K562 (cell line): ENCODE data around the gene DCLK3.

Experiments
- BMI1 ChIP-seq: fragments of 150-350 bp; IDR thresholded peaks from 2 replicates; pipeline ENCODE4 v1.6.1; 2014; ENCODE audit warnings: low read length
- EGR1 ChIP-seq: fragments of 450-650 bp; conservative IDR thresholded peaks from 2 replicates; pipeline ENCODE4 v1.6.1; 2017; ENCODE audit warnings: mild to moderate bottlenecking
- ELF1 ChIP-seq: fragments of 200-800 bp; sonication (Bioruptor generic); IDR thresholded peaks from 2 replicates; pipeline ENCODE4 v1.6.1; 2016; ENCODE audit warnings: missing genetic modification characterization, missing compliant biosample characterization
- NFE2L1 ChIP-seq: fragments of 450-650 bp; IDR thresholded peaks from 2 replicates; pipeline ENCODE4 v1.6.1; 2016; ENCODE audit warnings: missing genetic modification characterization, low read depth, mild to moderate bottlenecking, missing compliant biosample characterization, moderate library complexity, borderline replicate concordance
- POU5F1 ChIP-seq: fragments of 150-350 bp; IDR thresholded peaks from 2 replicates; pipeline ENCODE4 v1.6.1; 2014; ENCODE audit warnings: borderline replicate concordance, low read length, low read depth, mild to moderate bottlenecking; ENCODE audit not compliant: partially characterized antibody
- RAD21 ChIP-seq, 2 experiments: fragments of 250-450 bp in 1 of 2; fragments of 450-650 bp in 1 of 2; sonication (Bioruptor Pico) in 1 of 2; formaldehyde crosslinking in 1 of 2; IDR thresholded peaks in 1 of 2; conservative IDR thresholded peaks in 1 of 2; 2 replicates each; pipeline versions ENCODE4 v1.4.0 to v1.8.0; 2020 to 2022; ENCODE audit warnings: mild to moderate bottlenecking in 2 of 2, moderate library complexity in 1 of 2
- RFX5 ChIP-seq: IDR thresholded peaks from 2 replicates; pipeline ENCODE4 v1.6.1; 2011; ENCODE audit warnings: low read depth, mild to moderate bottlenecking, improper control_type of control experiment, low read length
- SAFB2 ChIP-seq: fragments of 200-400 bp; formaldehyde crosslinking; IDR thresholded peaks from 2 replicates; pipeline ENCODE4 v1.6.1; 2018; ENCODE audit warnings: borderline replicate concordance, low read length, low read depth, moderate library complexity; ENCODE audit not compliant: severe bottlenecking
- ZNF274 ChIP-seq: IDR thresholded peaks from 2 replicates; pipeline ENCODE4 v1.6.1; 2011; ENCODE audit warnings: low read depth, mild to moderate bottlenecking, low read length, moderate library complexity, borderline replicate concordance
- ZNF282 ChIP-seq: sonication (generic); formaldehyde crosslinking; IDR thresholded peaks from 2 replicates; pipeline ENCODE4 v1.8.1; 2023; ENCODE audit warnings: missing genetic modification reagents
- TF ChIP-seq, protein P1 (sequence below), 2 experiments: fragments of 200-800 bp in 1 of 2; sonication (Bioruptor generic) in 1 of 2; sonication (generic) in 1 of 2; formaldehyde crosslinking in 1 of 2; IDR thresholded peaks in 1 of 2; conservative IDR thresholded peaks in 1 of 2; 2 replicates each; pipeline versions ENCODE4 v1.5.0 to v1.6.1; 2016 to 2020; ENCODE audit warnings: missing compliant biosample characterization in 1 of 2, missing genetic modification characterization in 1 of 2, missing genetic modification reagents in 1 of 2
- TF ChIP-seq, protein P2 (sequence below): conservative IDR thresholded peaks from 2 replicates; pipeline ENCODE4 v1.6.1; 2011; ENCODE audit warnings: low read depth, mild to moderate bottlenecking, low read length; ENCODE audit not compliant: control insufficient read depth
- TF ChIP-seq, protein P3 (sequence below), 3 experiments: IDR thresholded peaks in 2 of 3; conservative IDR thresholded peaks in 1 of 3; 2 replicates each; pipeline ENCODE4 v1.5.1; 2011 to 2012; ENCODE audit warnings: low read length in 3 of 3, mild to moderate bottlenecking in 3 of 3, control low read depth in 2 of 3, improper control_type of control experiment in 1 of 3, inconsistent platforms in 1 of 3, low read depth in 1 of 3, mixed read lengths in 1 of 3, moderate library complexity in 1 of 3; ENCODE audit not compliant: insufficient read depth in 2 of 3

DNA sequence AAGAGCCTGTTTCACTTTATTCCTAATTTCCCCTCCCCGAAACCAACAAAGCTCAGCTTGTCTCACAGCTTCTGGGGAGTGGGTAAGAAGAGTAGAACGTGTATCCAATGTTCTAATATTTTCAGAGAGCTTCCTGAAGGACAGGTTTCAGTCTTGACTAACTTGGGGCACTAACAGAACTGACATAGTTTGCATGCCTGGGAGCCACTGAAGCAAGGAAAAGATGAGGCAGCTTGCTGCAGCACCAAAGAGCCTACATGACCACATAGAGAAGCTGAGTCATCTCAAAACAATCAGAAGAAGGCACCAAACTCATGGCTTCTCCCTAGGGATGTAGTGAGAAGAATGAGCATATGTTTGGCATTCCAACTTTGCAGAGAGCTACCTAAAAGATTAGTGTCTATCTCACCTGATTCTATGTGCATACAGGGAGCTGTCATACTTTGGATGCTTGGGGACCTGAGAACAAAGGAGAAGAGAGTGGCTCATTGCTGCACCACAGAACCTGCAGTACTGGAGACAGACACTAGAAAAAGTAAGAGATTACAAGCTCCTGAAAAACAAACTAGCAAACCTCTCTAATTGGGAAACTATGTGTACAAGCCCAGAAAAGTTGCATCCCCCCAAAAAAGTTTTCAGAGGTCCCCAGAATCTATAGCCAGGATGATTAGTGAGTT is 86.9 kb downstream of the DCLK3 start:
- TF ChIP-seq ELF1 (no peak), RFX5 (no peak), POU5F1 (no peak), ZNF274 (no peak), RAD21 (CRISPR knock-in tag; conservative IDR thresholded peaks at IDR 0.05 in 1 of 2, IDR thresholded peaks at IDR 0.05 in 1 of 2) (no peak), SAFB2 (no peak), NFE2L1 (tag) (no peak), BMI1 (no peak), ZNF282 (CRISPR knock-in tag) (no peak), EGR1 (no peak)
- TF ChIP-seq, protein P1, sequence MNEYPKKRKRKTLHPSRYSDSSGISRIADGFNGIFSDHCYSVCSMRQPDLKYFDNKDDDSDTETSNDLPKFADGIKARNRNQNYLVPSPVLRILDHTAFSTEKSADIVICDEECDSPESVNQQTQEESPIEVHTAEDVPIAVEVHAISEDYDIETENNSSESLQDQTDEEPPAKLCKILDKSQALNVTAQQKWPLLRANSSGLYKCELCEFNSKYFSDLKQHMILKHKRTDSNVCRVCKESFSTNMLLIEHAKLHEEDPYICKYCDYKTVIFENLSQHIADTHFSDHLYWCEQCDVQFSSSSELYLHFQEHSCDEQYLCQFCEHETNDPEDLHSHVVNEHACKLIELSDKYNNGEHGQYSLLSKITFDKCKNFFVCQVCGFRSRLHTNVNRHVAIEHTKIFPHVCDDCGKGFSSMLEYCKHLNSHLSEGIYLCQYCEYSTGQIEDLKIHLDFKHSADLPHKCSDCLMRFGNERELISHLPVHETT (CRISPR knock-in tag; conservative IDR thresholded peaks at IDR 0.05 in 1 of 2, IDR thresholded peaks at IDR 0.05 in 1 of 2), result no peak
- TF ChIP-seq, protein P2, sequence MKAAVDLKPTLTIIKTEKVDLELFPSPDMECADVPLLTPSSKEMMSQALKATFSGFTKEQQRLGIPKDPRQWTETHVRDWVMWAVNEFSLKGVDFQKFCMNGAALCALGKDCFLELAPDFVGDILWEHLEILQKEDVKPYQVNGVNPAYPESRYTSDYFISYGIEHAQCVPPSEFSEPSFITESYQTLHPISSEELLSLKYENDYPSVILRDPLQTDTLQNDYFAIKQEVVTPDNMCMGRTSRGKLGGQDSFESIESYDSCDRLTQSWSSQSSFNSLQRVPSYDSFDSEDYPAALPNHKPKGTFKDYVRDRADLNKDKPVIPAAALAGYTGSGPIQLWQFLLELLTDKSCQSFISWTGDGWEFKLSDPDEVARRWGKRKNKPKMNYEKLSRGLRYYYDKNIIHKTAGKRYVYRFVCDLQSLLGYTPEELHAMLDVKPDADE, result no peak
- TF ChIP-seq, protein P3, sequence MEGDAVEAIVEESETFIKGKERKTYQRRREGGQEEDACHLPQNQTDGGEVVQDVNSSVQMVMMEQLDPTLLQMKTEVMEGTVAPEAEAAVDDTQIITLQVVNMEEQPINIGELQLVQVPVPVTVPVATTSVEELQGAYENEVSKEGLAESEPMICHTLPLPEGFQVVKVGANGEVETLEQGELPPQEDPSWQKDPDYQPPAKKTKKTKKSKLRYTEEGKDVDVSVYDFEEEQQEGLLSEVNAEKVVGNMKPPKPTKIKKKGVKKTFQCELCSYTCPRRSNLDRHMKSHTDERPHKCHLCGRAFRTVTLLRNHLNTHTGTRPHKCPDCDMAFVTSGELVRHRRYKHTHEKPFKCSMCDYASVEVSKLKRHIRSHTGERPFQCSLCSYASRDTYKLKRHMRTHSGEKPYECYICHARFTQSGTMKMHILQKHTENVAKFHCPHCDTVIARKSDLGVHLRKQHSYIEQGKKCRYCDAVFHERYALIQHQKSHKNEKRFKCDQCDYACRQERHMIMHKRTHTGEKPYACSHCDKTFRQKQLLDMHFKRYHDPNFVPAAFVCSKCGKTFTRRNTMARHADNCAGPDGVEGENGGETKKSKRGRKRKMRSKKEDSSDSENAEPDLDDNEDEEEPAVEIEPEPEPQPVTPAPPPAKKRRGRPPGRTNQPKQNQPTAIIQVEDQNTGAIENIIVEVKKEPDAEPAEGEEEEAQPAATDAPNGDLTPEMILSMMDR (IDR thresholded peaks at IDR 0.05 in 2 of 3, conservative IDR thresholded peaks at IDR 0.05 in 1 of 3; ENCODE audit: insufficient read depth in 2 of 3, low read depth in 1 of 3, low read length in 3 of 3), result no peak
